Glutamatergic neuron (in vitro differentiated cells): ENCODE data around the gene ISM2. TPM values are rescaled to one million over a fixed set of nuclear protein-coding genes. Genes with fewer than 3 reads are reported as not detected.

Source experiments
- DNase-seq: peaks from one replicate; pipeline ENCODE4 v3.0.0; 2022
- H3K27ac Mint-ChIP-seq: one replicate; pipeline ENCODE4 v1.8.0; 2020; ENCODE audit warnings: mild to moderate bottlenecking, mixed read lengths, inconsistent platforms; ENCODE audit not compliant: unreplicated experiment
- H3K27me3 Mint-ChIP-seq: one replicate; pipeline ENCODE4 v1.8.0; 2020; ENCODE audit warnings: mild to moderate bottlenecking, moderate library complexity, mixed read lengths, inconsistent platforms; ENCODE audit not compliant: unreplicated experiment
- H3K36me3 Mint-ChIP-seq: one replicate; pipeline ENCODE4 v1.8.0; 2020; ENCODE audit warnings: mild to moderate bottlenecking, mixed read lengths, inconsistent platforms; ENCODE audit not compliant: unreplicated experiment
- H3K4me1 Mint-ChIP-seq: one replicate; pipeline ENCODE4 v1.8.0; 2020; ENCODE audit warnings: mild to moderate bottlenecking, low read depth, mixed read lengths, inconsistent platforms; ENCODE audit not compliant: unreplicated experiment
- H3K4me3 Mint-ChIP-seq: one replicate; pipeline ENCODE4 v1.8.0; 2020; ENCODE audit warnings: mild to moderate bottlenecking, mixed read lengths, inconsistent platforms; ENCODE audit not compliant: unreplicated experiment
- H3K9me3 Mint-ChIP-seq: one replicate; pipeline ENCODE4 v1.8.0; 2020; ENCODE audit warnings: mild to moderate bottlenecking, moderate library complexity, mixed read lengths, inconsistent platforms; ENCODE audit not compliant: unreplicated experiment
- total RNA-seq: library from RNA; stranded (reverse); fragmentation: NEBNext Ultra II Directional; extraction: Animal tissue kit (Norgen Biotek cat#: 25700); gene quantifications from one replicate; pipeline ENCODE4 v1.2.1, GENCODE V29; 2021; ENCODE audit not compliant: unreplicated experiment
- TF ChIP-seq, protein P1 (sequence below): fragments of 200-600 bp; sonication (generic); IDR thresholded peaks from one replicate; pipeline ENCODE4 v1.5.0; 2021; ENCODE audit not compliant: partially characterized antibody, unreplicated experiment

ISM2 gene
- total RNA-seq, 1 donor from 2014 or later: not detected

DNA sequence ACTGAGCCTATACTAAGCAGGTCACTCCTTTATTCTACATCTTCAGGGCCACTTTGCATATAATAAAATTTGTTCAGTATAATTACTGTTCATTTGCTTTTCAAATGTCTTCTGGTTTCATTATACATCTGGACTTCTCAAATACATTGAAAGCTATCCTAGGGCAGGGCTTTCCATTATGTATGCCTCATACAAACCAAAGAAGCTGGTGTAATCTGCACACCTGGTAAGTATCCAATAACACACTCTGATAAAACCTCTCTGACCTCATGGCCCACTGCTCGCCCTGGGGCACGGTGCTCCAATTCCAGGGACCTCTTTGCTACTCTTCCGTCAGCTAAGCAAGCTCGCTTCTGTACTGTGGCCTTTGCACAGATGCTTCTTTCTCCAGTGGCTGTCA lies 21.9 kb upstream of the ISM2 start:
- Mint-ChIP-seq H3K36me3 (no peaks in the 10 kb centered on the region), H3K27ac (no peak overlapping the region), H3K27me3 (no peaks in the 10 kb centered on the region), H3K9me3 (no peaks in the 10 kb centered on the region), H3K4me3 (no peak overlapping the region), H3K4me1 (no peaks in the 10 kb centered on the region)
- TF ChIP-seq, protein P1, sequence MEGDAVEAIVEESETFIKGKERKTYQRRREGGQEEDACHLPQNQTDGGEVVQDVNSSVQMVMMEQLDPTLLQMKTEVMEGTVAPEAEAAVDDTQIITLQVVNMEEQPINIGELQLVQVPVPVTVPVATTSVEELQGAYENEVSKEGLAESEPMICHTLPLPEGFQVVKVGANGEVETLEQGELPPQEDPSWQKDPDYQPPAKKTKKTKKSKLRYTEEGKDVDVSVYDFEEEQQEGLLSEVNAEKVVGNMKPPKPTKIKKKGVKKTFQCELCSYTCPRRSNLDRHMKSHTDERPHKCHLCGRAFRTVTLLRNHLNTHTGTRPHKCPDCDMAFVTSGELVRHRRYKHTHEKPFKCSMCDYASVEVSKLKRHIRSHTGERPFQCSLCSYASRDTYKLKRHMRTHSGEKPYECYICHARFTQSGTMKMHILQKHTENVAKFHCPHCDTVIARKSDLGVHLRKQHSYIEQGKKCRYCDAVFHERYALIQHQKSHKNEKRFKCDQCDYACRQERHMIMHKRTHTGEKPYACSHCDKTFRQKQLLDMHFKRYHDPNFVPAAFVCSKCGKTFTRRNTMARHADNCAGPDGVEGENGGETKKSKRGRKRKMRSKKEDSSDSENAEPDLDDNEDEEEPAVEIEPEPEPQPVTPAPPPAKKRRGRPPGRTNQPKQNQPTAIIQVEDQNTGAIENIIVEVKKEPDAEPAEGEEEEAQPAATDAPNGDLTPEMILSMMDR: no peak
- no peak for DNase-seq

DNA sequence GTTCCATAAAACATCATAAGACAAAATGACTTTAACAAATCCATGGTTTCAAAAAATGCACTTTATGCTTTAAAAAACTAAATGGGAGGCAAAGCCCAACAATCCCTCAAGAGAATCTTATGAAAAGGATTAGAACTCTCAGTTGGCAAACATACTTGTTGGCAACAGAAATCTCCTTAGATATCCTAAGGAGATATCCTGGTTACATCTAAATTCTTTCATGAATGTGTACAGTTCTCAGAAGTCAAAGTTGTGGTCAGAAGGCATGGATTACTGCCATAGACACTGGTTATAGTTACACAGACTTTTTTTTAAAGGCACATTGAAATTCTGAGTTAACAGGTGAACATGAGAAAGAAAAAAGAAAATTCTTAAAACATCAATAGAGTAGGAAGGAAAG lies 17.5 kb upstream of the ISM2 start:
- TF ChIP-seq, protein P1: no peak
- Mint-ChIP-seq H3K4me1 (no peaks in the 10 kb centered on the region), H3K9me3 (no peaks in the 10 kb centered on the region), H3K36me3 (no peaks in the 10 kb centered on the region), H3K4me3 (no peak overlapping the region), H3K27ac (no peak overlapping the region), H3K27me3 (no peaks in the 10 kb centered on the region)
- no peak for DNase-seq

DNA sequence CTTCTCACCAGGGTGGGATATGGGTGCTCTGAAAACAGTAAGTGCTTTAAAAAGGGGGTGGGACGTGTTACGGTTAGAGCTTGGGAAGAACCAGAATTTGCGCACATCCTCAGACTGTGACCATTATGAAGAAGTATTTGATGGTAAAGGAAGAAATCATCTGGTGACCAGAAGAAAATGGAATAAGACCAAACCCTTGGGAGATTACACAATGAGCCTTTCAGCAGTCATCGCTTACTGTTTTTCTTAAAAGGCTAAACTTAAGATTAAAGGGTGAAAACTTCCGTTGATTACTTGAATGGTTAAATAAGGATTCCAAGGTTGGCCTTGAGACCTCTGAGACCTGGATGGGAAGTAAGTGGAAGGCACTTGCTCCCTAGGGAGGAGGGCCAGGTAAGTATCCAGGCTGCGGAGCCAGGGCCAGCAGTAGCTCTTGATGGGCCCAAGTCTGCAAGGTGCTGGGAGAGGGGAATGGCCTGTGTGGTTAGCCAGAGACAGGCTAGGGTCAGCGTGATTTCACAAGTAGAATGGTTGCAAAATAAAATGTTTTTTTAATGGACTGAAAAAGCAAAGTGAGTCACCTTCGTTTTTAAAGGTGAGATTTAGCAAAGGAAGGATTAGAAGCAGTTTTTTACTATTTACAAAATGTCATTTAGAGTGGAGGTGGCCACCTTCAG lies 13.0 kb upstream of the ISM2 start:
- Mint-ChIP-seq H3K36me3 (no peaks in the 10 kb centered on the region), H3K4me1 (no peaks in the 10 kb centered on the region), H3K4me3 (no peak overlapping the region), H3K27me3 (no peaks in the 10 kb centered on the region), H3K27ac (no peak overlapping the region), H3K9me3 (no peaks in the 10 kb centered on the region)
- TF ChIP-seq, protein P1: no peak
- no peak for DNase-seq

- no peak overlapping the region for H3K27ac Mint-ChIP-seq
Measured at GRCh38 chr14:77509366-77509765, 10.8 kb upstream of the ISM2 start.

DNA sequence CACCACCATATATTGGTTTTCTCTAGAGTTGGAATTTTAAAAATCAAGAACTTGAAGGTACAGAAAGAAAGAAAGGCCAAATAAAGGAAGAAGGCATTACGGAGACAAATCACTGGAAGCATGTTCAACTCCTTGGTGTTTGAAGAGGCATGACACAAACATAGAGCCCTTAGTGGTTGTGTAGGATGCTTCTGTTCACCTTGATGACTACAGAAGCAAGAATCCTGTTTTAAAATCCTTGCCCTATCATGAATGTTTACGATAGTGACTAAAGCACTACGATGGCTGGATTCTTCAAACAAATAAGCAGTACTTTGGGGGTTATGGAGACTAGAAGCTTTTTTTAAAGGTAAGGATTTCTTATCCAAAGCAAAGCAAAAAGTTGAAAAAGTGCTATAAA lies 10.3 kb upstream of the ISM2 start:
- Mint-ChIP-seq H3K4me1 (no peaks in the 10 kb centered on the region), H3K9me3 (no peaks in the 10 kb centered on the region), H3K27me3 (no peaks in the 10 kb centered on the region), H3K27ac (no peak overlapping the region), H3K4me3 (no peak overlapping the region), H3K36me3 (no peaks in the 10 kb centered on the region)
- TF ChIP-seq, protein P1: no peak
- no peak for DNase-seq

More at GRCh38 chr14:77509366-77509765, 10.8 kb upstream of the ISM2 start:
- Mint-ChIP-seq H3K36me3 (no peaks in the 10 kb centered on the region), H3K27me3 (no peaks in the 10 kb centered on the region), H3K4me3 (no peak overlapping the region), H3K9me3 (no peaks in the 10 kb centered on the region), H3K4me1 (no peaks in the 10 kb centered on the region)
- no peak for DNase-seq
- TF ChIP-seq, protein P1: no peak
